Prostate gland (tissue), 2 donors: ENCODE data around the gene ZBTB40.

Experiments
- POLR2A ChIP-seq: fragments of 450-650 bp; IDR thresholded peaks from one replicate; pipeline ENCODE4 v1.6.1; 2016; ENCODE audit warnings: antibody characterized with exemption, mild to moderate bottlenecking
- POLR2AphosphoS5 ChIP-seq: sonication (generic); formaldehyde crosslinking; IDR thresholded peaks from one replicate; pipeline ENCODE4 v1.6.1; 2017; ENCODE audit warnings: antibody characterized with exemption
- TF ChIP-seq, protein P1 (sequence below), 4 experiments: fragments of 200-600 bp in 2 of 4; fragments of 450-650 bp in 2 of 4; sonication (generic) in 2 of 4; IDR thresholded peaks; 1 replicate in 3 of 4; 2 replicates in 1 of 4; pipeline ENCODE4 v1.5.1; 2016 to 2019; ENCODE audit warnings: antibody characterized with exemption in 4 of 4, mild to moderate bottlenecking in 2 of 4, moderate library complexity in 2 of 4

DNA sequence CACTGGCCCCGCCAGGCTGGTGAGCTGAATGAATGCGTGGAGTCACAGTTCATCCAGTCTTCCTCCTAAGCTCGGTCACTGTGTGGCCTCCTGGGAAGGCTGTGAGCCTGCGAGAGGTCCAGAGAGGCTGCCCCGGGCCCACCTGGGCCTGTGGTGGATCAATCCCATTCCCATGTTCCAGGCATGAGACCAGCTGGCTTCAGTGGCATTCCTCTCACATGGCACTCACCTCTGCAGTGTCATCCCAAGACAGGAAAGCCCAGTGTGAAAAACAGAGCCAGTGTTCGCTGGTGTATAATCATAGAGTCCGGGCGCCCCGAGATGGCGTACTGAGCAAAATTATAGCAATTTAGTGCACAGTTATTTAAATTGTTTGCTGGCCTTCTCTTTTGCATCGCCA is 74.0 kb downstream of the ZBTB40 start:
- TF ChIP-seq POLR2A (no peak), POLR2AphosphoS5 (no peak)
- TF ChIP-seq, protein P1, sequence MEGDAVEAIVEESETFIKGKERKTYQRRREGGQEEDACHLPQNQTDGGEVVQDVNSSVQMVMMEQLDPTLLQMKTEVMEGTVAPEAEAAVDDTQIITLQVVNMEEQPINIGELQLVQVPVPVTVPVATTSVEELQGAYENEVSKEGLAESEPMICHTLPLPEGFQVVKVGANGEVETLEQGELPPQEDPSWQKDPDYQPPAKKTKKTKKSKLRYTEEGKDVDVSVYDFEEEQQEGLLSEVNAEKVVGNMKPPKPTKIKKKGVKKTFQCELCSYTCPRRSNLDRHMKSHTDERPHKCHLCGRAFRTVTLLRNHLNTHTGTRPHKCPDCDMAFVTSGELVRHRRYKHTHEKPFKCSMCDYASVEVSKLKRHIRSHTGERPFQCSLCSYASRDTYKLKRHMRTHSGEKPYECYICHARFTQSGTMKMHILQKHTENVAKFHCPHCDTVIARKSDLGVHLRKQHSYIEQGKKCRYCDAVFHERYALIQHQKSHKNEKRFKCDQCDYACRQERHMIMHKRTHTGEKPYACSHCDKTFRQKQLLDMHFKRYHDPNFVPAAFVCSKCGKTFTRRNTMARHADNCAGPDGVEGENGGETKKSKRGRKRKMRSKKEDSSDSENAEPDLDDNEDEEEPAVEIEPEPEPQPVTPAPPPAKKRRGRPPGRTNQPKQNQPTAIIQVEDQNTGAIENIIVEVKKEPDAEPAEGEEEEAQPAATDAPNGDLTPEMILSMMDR (IDR thresholded peaks at IDR 0.05), result no peak
